Measurements from ENCODE around the gene EGFR.

DNA sequence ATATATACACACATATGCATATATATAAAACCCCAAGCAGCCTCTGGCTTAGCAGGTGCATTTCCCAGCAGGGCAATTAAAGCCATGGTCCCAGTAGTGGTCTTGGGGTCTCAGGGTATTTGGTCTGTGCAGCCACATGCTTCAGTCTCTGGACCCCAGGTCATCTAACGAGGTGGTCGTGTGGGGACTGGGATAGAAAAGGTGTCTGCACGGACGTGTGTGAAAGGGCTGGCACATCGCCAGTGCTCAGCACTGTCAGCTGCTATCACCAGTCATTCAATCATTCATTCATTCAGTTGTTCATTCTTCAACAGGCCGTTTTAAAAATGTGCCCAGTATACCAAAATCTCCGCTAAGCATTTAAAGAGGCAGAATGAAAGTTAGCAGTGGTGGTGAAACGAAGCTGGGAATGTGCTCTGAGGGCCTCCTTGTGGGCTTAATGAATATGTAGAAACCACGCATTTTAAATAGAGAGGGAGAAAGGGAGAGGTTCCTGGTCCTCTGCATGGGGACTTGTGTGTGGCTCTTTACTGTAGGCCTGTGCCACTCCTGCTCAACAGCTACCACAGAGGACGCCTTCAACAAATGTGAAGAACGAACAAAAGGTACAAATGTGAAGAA, 170.4 kb downstream of the EGFR start:
- TF ChIP-seq EP300 (IDR thresholded peaks at IDR 0.05) (no peak), POLR2A (IDR thresholded peaks at IDR 0.05; ENCODE audit: low read depth) (no peak), POLR2AphosphoS5 (IDR thresholded peaks at IDR 0.05) (no peak)
- TF ChIP-seq, protein P1, sequence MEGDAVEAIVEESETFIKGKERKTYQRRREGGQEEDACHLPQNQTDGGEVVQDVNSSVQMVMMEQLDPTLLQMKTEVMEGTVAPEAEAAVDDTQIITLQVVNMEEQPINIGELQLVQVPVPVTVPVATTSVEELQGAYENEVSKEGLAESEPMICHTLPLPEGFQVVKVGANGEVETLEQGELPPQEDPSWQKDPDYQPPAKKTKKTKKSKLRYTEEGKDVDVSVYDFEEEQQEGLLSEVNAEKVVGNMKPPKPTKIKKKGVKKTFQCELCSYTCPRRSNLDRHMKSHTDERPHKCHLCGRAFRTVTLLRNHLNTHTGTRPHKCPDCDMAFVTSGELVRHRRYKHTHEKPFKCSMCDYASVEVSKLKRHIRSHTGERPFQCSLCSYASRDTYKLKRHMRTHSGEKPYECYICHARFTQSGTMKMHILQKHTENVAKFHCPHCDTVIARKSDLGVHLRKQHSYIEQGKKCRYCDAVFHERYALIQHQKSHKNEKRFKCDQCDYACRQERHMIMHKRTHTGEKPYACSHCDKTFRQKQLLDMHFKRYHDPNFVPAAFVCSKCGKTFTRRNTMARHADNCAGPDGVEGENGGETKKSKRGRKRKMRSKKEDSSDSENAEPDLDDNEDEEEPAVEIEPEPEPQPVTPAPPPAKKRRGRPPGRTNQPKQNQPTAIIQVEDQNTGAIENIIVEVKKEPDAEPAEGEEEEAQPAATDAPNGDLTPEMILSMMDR (IDR thresholded peaks at IDR 0.05), result no peak

Data from esophagus muscularis mucosa (tissue), 4 donors.